Right lobe of liver (tissue), 4 donors: ENCODE results near the gene MRPS6.

Source experiments
- POLR2A ChIP-seq: fragments of 450-650 bp; IDR thresholded peaks from one replicate; pipeline ENCODE4 v1.6.1; 2017; ENCODE audit warnings: antibody characterized with exemption, mild to moderate bottlenecking
- TF ChIP-seq, protein P1 (sequence below), 4 donors: fragments of 200-600 bp in 3 of 4; fragments of 450-650 bp in 1 of 4; IDR thresholded peaks; one replicate each; pipeline versions ENCODE4 v1.5.1 to v1.8.0; 2016 to 2022; ENCODE audit warnings: antibody characterized with exemption in 4 of 4, mild to moderate bottlenecking in 2 of 4
- donor health status: DM: no; HTN: no; CAD: no.
- donor health status: DM: no; HTN: no; CAD: no.
- donor health status: DM: no; HTN: yes; CAD: no.

GRCh38 chr21:34166468-34166867 lies 93.1 kb downstream of the MRPS6 start:
- TF ChIP-seq, protein P1, sequence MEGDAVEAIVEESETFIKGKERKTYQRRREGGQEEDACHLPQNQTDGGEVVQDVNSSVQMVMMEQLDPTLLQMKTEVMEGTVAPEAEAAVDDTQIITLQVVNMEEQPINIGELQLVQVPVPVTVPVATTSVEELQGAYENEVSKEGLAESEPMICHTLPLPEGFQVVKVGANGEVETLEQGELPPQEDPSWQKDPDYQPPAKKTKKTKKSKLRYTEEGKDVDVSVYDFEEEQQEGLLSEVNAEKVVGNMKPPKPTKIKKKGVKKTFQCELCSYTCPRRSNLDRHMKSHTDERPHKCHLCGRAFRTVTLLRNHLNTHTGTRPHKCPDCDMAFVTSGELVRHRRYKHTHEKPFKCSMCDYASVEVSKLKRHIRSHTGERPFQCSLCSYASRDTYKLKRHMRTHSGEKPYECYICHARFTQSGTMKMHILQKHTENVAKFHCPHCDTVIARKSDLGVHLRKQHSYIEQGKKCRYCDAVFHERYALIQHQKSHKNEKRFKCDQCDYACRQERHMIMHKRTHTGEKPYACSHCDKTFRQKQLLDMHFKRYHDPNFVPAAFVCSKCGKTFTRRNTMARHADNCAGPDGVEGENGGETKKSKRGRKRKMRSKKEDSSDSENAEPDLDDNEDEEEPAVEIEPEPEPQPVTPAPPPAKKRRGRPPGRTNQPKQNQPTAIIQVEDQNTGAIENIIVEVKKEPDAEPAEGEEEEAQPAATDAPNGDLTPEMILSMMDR (IDR thresholded peaks at IDR 0.05), result no peak
- no peak for TF ChIP-seq POLR2A
